Left ventricle myocardium superior (tissue), 1 donor: ENCODE results near the gene MTCP1. TPM values are rescaled to one million over a fixed set of nuclear protein-coding genes. Genes with fewer than 3 reads are reported as not detected.

Source experiments
- ATAC-seq: fragments of 200-7000 bp; cut with Tn5 transposase; one replicate; pipeline ENCODE4 v1.9.1; 2020; ENCODE audit warnings: mild to moderate bottlenecking, moderate library complexity
- DNase-seq: peaks from one replicate; pipeline ENCODE4 v3.0.0-alpha.2; 2020
- intact Hi-C: fragments of 100-400 bp; cut with micrococcal nuclease; formaldehyde crosslinking; loops from one replicate; pipeline ENCODE4 v1.11.0; 2022
- total RNA-seq: library from RNA; stranded (reverse); fragmentation: NEBNext Ultra II Directional; extraction: Animal tissue kit (Norgen Biotek cat#: 25700); gene quantifications from one replicate; pipeline ENCODE4 v1.2.1, GENCODE V29; 2021
- donor health status: DM: no; HTN: yes; CAD: no; lungs with severe emphysema.

MTCP1 gene
- total RNA-seq, 1 donor from 2014 or later: 51.6 TPM

DNA sequence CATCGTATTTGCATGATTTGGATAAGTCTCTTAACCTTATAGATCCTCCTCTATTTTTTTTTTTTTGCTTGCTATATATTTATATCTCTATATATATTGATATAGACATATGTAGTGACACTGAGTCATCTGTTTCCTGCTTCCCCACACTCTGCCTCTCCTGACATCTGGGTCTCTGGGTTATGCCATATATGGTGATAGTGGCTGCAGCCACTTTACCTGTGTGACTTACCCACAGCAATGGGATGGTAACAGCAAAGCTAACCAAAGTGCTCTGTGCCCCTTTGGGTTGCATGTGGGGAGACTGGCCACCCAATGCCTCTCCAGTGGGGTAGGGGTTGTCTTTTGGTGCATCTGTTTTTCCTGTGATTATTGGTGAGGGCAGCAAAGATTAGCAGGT, 14.5 kb downstream of the MTCP1 start:
- DNase-seq: no peak
- no peak for ATAC-seq
- intact Hi-C loops: loop anchor here (5.0 kb wide), 1 partner anchor 79 kb away; no protein-coding TSS in a partner anchor

DNA sequence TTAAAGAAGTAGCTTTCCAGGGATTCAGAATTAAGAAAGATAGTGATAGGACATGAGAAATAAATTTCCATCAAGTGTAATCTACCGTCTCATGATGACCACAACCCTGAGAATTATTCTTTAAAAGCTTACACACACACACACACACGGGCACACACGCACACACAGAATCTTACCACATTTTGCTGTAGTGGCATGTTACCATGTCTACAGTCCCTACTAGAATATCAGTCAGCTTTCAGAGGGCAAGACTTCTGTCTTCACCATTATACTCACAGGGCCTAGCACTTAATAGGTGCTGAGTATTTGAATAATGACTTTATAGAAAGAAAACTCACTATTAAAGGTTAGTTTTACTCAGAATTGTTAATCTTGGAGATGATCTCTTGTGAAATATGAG, 15.4 kb downstream of the MTCP1 start:
- intact Hi-C loops: loop anchor here (5.0 kb wide), 1 partner anchor 78 kb away; no protein-coding TSS in a partner anchor

DNA sequence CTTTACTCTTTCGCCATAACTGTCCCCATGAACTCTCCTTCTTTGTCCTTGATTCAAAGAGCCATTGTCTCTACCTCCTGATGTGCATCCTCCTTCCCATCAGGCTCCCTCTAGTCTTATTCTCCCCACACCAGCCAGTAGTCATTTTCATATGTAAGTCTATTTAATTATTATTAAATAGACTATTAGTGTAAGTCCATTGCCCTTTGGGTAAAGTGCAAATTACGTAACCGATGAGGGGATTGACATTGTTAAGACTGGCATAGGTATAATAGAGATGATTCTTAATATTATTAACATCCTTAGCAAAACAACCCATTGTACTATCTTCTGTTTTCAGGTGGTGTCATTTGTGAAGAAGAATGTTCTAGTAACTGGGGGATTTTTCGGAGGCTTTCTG, 16.7 kb downstream of the MTCP1 start:
- DNase-seq: no peak
- no peak for ATAC-seq
- intact Hi-C loops: no loop called here

More for the DNA sequence above, 15.4 kb downstream of the MTCP1 start:
- ATAC-seq: no peak
- DNase-seq: no peak

DNA sequence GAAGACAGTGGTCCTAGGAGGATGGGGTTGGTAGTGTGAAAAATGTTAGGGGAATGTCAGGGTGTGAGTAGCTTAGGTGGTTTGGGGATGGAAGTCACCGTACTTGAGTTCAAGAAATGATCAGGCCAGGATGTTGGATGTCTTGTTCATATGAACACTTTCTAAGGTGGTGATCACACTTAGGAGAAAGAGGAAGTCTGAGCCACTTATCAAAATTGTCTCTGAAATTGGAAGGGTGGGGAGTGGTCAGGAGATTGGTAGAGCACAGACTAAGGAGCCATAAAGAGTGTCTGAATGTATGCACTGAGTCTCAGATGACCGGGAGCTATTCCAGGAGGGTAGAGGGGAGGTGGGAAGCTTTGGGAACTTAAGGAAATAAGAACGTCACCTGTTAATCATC, 17.3 kb downstream of the MTCP1 start:
- DNase-seq (no peak), ATAC-seq (no peak)
- intact Hi-C loops: no loop called here

DNA sequence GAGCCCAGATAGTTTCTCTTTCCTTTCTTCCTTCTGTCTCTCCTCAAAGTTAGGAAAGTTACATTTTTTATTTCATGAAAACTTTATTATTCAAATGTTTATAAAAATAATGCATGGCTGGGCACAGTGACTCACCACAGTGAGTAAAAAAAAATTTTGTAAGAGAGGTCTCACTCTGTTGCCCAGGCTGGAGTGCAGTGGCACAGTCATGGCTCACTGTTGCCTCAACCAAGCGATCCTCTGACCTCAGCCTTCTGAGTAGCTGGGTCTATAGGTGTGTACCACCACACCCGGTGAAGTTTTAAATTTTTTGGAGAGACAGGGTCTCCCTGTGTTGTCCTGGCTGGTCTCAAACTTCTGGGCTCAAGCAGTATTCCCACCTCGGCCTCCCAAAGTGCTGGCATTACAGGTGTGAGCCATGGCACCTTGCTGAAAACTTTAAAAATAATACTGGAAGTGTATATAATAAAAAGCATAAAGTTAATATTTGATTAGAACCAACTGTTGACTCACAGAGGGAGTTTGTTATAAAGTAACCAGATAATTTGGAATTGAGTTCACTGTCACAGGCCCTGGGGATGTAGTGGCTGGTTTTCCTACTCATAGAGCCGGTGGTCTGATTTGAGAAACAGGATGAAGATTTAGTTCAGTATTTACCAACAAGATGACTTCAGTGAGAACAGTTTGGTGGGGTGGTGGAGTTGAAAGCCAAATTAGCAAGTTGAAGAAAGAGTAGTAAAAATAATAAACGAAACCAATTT, 18.0 kb downstream of the MTCP1 start:
- intact Hi-C loops: no loop called here
- DNase-seq (no peak), ATAC-seq (no peak)

DNA sequence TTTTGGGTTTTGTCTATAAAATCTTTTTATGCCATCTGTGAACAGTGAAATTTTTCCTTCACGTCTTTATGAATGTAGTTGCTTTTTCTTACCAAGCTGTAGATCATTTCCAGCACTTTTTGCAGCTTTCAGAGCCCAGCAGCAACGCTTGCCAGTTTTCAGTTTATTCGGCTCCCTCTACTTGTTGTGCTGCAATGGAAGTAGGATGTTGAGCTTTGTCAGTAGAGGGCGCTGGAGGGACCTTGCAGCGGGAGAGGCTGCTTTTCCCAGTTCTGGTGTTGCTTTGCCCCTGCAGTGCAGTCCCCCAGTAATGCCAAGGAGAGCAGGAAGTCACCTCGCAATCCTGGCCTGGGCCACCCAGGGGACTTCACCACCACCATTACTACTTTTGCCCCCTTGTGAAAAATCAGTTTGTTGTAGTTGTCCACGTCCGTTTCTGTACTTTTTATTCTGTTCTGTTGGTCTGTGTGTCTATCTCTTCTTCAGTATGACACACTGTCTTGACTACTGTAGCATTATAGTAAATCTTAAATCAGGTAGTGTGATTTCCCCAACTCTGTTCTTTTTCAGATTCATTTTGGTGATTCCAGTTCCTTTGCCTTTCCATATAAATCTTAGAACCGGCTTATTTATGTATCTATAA, 21.8 kb downstream of the MTCP1 start:
- no peak for DNase-seq
- ATAC-seq: peak; percentile 65
- intact Hi-C loops: no loop called here

DNA sequence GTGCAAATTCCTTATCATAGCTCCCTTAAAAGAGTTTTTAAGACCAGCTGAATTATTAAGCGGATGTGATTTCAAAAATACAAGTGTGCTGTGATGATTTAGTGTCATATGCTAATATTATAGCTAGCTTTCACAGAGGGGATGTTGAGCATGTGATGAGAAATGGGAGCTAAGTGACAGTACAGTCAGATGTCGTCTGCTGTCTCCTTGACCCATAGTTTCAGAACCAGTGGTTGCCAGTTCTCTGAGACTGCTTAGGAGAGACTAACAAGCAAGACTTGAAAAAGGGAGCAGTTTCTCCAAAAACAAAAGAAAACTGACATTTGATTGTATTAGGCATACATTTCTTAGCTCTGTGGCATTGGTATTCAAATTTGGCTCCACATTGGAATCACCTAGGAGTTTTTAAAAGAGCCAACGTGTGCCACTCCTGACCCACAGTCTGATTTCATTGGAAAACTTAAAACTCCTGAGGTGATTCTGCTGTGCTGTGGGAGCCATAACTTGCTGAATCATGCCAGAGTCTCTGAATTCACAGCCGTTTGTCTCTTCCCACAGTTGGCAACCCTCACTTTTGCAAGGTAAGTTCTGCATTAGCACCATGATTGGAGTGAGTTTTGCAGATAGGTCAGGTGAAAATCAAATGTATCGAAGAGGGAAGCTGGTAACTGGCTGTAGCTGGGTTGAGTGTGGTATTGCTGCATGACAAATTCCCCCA, 24.0 kb downstream of the MTCP1 start:
- intact Hi-C loops: no loop called here
- ATAC-seq (no peak), DNase-seq (no peak)

DNA sequence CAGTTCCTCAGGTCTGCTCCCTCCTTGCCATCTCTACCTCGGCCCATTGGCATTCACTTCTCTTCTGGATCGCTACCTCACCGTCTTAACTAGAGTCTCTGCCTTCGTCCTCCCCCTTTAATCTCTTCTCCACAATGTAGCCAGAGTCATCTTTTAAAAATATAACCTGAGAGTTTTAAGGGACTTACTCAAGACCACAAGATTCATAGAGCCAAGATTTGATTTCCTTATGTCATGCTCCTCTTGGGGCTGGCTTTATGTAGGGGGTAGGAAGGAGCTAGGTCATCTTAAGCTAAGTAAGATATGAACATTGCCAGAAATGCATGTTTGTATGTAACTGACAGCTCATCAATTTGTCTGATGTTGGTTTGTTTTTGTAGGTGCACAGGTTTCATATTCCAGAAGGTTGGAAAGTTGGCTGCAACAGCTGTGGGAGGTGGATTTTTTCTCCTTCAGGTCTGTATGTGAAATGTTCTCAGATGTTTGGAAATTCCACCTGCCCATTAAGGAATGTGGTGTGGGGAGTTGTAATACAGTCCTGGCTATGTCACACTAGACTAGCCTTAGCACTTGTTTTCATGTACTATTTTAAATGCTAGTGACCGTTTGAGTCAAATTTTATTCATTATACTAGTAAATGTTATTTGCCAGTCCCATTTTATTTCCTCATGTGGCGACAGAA, 24.7 kb downstream of the MTCP1 start:
- intact Hi-C loops: no loop called here
- ATAC-seq (no peak), DNase-seq (no peak)

DNA sequence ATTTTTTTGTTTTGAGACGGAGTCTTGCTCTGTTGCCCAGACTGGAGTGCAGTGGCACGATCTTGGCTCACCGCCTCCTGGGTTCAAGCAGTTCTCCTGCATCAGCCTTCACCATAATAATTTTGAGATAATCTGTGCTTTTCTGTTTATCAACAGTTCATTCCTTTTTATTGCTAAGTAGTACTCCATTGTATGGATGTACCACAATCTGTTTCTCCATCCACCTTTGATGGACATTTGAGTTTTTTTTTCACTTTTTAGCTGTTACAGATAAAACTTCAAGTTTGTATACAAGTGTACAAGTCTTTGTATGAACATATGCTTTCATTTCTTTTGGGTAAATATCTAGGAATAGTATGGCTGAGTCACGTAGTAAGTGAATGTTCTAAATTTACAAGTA, 35.2 kb downstream of the MTCP1 start:
- DNase-seq (no peak), ATAC-seq (no peak)
- intact Hi-C loops: no loop called here

DNA sequence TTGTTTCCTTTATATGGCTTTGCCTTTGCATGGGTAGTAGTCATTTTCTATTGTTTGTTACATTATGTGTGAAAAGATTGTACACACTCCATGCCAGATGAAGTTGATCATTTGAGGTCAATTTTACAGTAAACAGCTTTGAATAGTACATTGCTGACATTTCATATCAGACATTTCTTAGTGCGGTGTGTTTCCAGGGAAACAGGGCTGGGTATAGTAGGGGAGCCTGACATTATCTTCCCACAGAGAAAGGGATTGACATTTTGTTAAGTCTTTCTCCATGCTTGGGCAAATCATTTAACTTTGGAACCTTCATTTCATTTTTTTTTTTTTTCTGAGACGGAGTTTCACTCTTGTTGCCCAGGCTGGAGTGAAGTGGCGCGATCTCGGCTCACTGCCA, 39.3 kb downstream of the MTCP1 start:
- intact Hi-C loops: no loop called here
- DNase-seq: no peak
- ATAC-seq: no peak

DNA sequence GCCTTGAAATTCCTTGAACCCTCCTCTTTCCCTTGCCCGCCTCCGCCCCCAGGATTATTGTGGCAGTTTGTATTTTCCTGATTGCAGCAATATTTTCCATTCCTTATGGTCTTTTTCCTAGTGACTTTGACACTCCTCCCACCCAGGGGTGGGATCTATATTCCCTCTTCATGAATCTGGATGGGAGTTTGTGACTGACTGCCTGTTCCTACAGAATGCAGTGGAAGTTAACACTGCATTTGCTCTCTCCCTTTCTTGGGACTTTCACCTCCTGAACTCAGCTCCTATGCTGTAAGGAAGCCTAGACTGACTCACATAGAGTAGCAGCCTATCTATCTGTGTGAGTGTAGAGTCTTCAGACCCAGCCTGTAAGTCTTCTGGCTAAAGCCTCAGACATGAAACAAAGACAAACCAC, 42.1 kb downstream of the MTCP1 start:
- ATAC-seq (no peak), DNase-seq (no peak)
- intact Hi-C loops: no loop called here

DNA sequence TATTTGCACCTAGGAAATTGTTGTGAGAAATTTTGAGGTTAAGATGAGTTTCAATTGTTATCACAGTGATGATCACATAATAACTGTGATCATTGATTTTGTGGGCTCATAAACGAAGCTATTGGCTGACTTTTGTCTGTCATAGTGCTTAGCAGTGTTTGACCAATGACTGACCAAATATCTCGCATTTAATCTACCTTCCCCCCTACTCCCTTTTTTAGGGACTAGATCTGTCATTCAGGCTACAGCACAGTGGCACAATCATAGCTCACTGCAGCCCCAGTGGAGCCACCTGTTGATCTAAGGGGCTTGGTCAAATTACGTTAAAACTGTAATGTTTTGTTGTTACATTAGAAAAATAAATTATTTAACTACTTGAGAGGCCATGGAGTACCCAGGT, 42.8 kb downstream of the MTCP1 start:
- intact Hi-C loops: no loop called here
- DNase-seq (no peak), ATAC-seq (no peak)

DNA sequence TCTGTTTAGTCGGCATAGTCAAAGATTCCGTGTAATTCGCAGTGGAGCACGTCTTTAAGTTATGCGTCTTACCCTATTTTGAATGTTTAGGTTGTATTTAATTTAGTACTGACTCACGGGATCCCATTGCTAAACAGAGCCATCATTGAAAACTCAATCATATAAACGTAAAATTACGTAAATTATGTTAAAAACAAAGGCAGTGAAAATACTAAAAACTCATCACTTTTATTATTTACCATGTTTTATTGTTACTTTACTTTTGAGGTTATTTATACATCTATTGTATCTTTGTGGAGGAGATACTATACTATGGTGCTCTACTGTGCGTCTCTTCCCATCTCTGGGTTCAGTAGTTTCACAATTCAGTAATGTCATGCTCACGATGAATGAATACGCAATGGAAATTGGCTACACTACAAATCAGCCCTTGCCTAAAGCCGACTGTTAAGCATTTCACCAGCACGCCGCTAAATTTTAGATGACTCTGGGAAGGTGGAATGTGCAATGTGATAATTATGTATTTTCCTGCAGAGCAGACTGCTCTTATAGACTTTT, 43.3 kb downstream of the MTCP1 start:
- ATAC-seq (peak; percentile 56), DNase-seq (no peak)
- intact Hi-C loops: no loop called here

DNA sequence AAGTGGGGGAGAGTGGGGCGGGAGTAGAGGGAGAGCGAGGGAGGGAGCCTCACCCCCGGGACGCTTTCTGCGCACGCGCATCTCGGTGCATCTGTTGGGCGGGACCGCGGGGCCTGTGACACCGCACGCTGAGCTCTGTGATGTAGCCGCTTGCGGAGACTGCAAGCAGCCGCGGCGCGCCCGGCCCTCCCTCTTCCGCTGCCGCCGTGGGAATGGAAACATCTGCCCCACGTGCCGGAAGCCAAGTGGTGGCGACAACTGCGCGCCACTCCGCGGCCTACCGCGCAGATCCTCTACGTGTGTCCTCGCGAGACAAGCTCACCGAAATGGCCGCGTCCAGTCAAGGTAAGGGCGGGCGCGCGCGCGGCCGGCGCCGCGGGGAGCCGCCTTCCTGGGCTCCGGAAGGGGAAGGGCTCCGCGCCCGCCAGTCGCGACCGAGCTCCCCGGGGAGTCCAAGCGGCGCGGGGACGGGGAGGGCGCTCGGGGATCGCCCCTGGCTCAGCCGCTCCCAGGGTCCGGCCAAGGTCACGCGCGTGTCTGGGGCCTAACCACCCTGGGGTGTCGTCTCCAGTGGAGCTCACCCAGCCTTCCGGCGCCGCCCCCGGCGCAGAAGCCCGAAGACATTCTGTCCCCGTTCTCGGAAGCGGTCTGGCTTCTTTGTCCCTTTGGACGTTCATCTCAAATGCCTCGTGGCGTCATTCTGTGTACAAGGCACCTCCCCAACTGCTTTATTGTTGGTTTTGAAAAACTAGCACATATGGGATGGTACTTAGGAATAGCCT, 44.0 kb downstream of the MTCP1 start, which contains the start of gene FUNDC2:
Gene FUNDC2, plus strand, starts transcription at position 118 of the 782 bp plus-strand sequence. Its CDS starts 95 bp downstream, at position 213.
- intact Hi-C loops: no loop called here
- ATAC-seq (peak; percentile 94), DNase-seq (peak; percentile 96)

DNA sequence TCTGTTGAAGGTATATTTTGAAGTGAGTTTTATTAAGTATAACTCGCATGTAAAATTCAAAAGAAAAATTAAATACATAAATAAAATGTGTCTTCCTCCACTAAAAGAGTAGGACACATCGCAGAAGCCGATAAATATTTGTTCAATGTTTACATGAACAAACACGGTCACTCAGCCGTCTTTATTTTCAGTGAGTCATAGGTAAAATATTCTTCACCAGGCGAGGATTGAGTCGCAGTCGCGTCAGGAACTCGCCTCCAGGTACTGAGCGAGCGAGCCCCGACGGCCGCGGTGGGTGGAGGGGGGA, 44.6 kb downstream of the MTCP1 start:
- intact Hi-C loops: no loop called here
- DNase-seq (no peak), ATAC-seq (no peak)

DNA sequence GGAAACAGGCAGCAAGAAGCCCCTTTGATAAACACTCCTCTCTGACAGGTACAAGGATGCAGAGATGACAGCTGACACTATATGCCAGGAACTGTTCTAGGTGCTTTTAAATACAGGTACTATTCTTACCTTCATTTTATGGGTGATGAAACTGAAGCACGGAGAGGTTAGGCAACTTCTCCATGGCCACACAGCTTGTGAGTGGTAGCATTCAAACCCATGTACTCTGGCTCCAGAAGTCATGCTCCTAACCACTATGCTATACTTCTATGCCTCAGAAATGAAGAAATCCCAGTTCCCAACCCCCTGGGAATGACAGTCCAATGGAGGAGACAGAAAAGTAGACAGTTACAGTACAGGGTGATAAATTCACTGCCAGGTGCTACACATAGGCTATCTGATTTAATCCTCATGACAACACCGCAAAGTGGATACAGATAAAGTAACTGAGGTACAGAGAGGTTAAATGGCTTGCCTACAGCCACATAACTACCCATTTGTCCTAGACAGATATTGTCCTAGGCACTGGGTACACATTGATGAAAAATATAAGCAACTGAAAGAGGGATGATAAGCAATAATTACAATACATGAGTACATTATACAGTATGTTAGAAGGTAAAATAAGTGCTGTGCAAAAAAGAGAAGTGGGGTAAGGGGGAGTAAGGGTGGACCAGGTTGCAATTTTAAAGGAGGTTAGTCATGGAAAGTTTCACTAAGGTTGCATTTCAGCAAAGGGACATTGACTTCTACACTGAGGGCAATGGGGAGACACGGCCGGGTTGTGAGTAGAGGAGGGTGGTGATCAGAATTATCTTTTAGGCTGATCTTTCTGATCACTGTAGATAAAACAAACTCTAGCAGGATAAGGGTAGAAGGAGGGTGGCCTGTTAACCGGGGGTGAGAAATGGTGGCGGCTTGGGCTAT, 46.8 kb downstream of the MTCP1 start:
- intact Hi-C loops: no loop called here
- no peak for DNase-seq

DNA sequence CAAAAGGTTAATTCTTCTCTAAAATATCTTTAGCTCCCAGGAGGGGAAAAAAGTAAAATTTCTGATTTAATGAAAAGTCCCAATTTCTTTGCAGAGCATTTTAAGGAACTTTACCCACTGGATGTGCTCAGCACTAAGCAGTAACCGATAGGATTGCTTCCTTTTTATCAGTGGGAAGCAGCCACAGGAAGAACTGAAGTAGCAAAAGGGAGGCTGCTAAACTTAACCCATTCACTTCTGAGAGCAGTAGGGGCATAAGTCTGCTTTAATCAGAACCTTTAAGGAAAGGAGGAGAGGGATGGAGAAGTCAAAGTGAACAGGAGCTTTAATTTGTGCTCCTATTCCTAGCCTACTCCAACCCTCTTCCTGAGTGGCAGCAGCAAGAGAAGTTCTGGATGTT, 48.4 kb downstream of the MTCP1 start, which contains the start of gene F8:
Gene F8, minus strand, starts transcription at position 139 of the 400 bp plus-strand sequence. CDS start 171 bp downstream, outside the sequence.
- no peak for ATAC-seq
- no peak for DNase-seq
- intact Hi-C loops: no loop called here

More for the DNA sequence above, 46.8 kb downstream of the MTCP1 start:
- ATAC-seq: no peak

DNA sequence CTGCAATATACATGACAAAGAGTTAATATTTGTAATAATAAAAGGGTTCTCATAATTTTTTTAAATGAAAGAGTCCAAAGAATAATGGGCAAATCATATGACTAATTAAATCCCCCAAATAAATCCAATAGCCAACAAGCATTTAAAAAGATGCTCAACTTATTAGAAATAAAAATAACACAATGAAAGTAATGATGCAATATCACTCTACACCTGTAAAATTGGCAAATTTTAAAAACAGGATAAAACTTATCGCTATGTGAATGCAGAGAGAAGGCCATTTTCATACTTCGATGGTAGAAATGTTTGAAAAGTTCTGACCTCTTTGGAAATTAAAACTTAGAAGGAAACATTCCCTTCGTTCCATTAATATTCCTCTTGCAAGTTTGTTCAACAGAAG, 50.3 kb downstream of the MTCP1 start:
- intact Hi-C loops: no loop called here
- DNase-seq: no peak
- no peak for ATAC-seq
